DOHH2 (cell line): ENCODE data around the gene ZNF268.
A peak's percentile ranks its signal among the peaks of the same experiment; 100 is the strongest.

Source experiments
- H3F3A ChIP-seq: fragments of 200-600 bp; sonication (generic), shearing (Covaris generic); 2 replicates; pipeline ENCODE4 v1.6.0; 2016; ENCODE audit warnings: antibody characterized with exemption, mild to moderate bottlenecking; ENCODE audit not compliant: control insufficient read depth, insufficient read depth
- H3K27ac ChIP-seq: fragments of 200-600 bp; sonication (generic); 2 replicates; pipeline ENCODE4 v1.5.1; 2014; ENCODE audit warnings: low read depth, mild to moderate bottlenecking, low read length, moderate library complexity
- H3K27me3 ChIP-seq: fragments of 200-600 bp; sonication (generic); 2 replicates; pipeline ENCODE4 v1.6.1; 2014; ENCODE audit warnings: mild to moderate bottlenecking, low read length, mixed read lengths; ENCODE audit not compliant: control insufficient read depth
- H3K36me3 ChIP-seq: fragments of 200-600 bp; sonication (generic); 2 replicates; pipeline ENCODE4 v1.6.1; 2014; ENCODE audit warnings: mild to moderate bottlenecking, low read length, moderate library complexity, mixed read lengths; ENCODE audit not compliant: control insufficient read depth
- H3K4me1 ChIP-seq: fragments of 200-600 bp; sonication (generic); 2 replicates; pipeline ENCODE4 v1.6.1; 2014; ENCODE audit warnings: mild to moderate bottlenecking, low read length, mixed read lengths; ENCODE audit not compliant: control insufficient read depth
- H3K4me2 ChIP-seq: fragments of 200-600 bp; sonication (generic); 2 replicates; pipeline ENCODE4 v1.6.0; 2014; ENCODE audit warnings: mild to moderate bottlenecking, low read length, moderate library complexity
- H3K4me3 ChIP-seq: fragments of 200-600 bp; sonication (generic); 2 replicates; pipeline ENCODE4 v1.5.1; 2014; ENCODE audit warnings: mild to moderate bottlenecking, low read length, mixed read lengths
- H3K79me2 ChIP-seq: fragments of 200-600 bp; sonication (generic); 2 replicates; pipeline ENCODE4 v1.6.1; 2014; ENCODE audit warnings: mild to moderate bottlenecking, low read length, mixed read lengths; ENCODE audit not compliant: control insufficient read depth
- H3K9me2 ChIP-seq: fragments of 200-600 bp; sonication (generic); replicated peaks from 2 replicates; pipeline ENCODE4 v1.6.1; 2014; ENCODE audit warnings: mild to moderate bottlenecking, low read length, mixed read lengths; ENCODE audit not compliant: control insufficient read depth
- H3K9me3 ChIP-seq: fragments of 200-600 bp; sonication (generic); 2 replicates; pipeline ENCODE4 v1.6.1; 2014; ENCODE audit warnings: antibody characterized with exemption, low read length, mixed read lengths; ENCODE audit not compliant: control insufficient read depth, insufficient read depth
- H4K20me1 ChIP-seq: fragments of 200-600 bp; sonication (generic); 2 replicates; pipeline ENCODE4 v1.6.0; 2014; ENCODE audit warnings: low read depth, mild to moderate bottlenecking, antibody characterized with exemption, low read length, moderate library complexity; ENCODE audit not compliant: control insufficient read depth, insufficient read depth
- EZH2phosphoT487 ChIP-seq: fragments of 200-600 bp; sonication (generic); IDR thresholded peaks from 2 replicates; pipeline ENCODE4 v1.6.1; 2017; ENCODE audit warnings: borderline replicate concordance, mild to moderate bottlenecking, antibody characterized with exemption, low read length, moderate library complexity, mixed read lengths
- TF ChIP-seq, protein P1 (sequence below): fragments of 200-600 bp; sonication (generic); IDR thresholded peaks from one replicate; pipeline ENCODE4 v1.5.1; 2014; ENCODE audit warnings: antibody characterized with exemption, mild to moderate bottlenecking, low read depth, low read length; ENCODE audit not compliant: poor library complexity, severe bottlenecking

Gene ZNF268

GRCh38 chr12:133181238-133181959 lies at the start of gene ZNF268:
Gene ZNF268 (plus strand): TSS chr12:133181495. CDS start chr12:133181998, 503 bp downstream.
- Histone ChIP-seq H3K9me3 (peaks cover 46% of the 10 kb centered on the region), H3K9me2 (no peaks in the 10 kb centered on the region), H3K4me3 (peak within 1 kb of the TSS; percentile 88), H3K79me2 (peaks cover 5% of the 10 kb centered on the region), H3K36me3 (peaks cover 20% of the 10 kb centered on the region), H3K27ac (peak within 1 kb of the TSS; percentile 32), H3F3A (0 out of 2 replicates have a peak, but pooled peaks cover 3% of the 10 kb centered on the region), H3K4me1 (peaks cover 8% of the 10 kb centered on the region), H4K20me1 (no peaks in the 10 kb centered on the region), H3K4me2 (peak within 1 kb of the TSS; percentile 81), H3K27me3 (no peaks in the 10 kb centered on the region)
- TF ChIP-seq EZH2phosphoT487: no peak
- TF ChIP-seq, protein P1, sequence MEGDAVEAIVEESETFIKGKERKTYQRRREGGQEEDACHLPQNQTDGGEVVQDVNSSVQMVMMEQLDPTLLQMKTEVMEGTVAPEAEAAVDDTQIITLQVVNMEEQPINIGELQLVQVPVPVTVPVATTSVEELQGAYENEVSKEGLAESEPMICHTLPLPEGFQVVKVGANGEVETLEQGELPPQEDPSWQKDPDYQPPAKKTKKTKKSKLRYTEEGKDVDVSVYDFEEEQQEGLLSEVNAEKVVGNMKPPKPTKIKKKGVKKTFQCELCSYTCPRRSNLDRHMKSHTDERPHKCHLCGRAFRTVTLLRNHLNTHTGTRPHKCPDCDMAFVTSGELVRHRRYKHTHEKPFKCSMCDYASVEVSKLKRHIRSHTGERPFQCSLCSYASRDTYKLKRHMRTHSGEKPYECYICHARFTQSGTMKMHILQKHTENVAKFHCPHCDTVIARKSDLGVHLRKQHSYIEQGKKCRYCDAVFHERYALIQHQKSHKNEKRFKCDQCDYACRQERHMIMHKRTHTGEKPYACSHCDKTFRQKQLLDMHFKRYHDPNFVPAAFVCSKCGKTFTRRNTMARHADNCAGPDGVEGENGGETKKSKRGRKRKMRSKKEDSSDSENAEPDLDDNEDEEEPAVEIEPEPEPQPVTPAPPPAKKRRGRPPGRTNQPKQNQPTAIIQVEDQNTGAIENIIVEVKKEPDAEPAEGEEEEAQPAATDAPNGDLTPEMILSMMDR: peak; percentile 82

DNA sequence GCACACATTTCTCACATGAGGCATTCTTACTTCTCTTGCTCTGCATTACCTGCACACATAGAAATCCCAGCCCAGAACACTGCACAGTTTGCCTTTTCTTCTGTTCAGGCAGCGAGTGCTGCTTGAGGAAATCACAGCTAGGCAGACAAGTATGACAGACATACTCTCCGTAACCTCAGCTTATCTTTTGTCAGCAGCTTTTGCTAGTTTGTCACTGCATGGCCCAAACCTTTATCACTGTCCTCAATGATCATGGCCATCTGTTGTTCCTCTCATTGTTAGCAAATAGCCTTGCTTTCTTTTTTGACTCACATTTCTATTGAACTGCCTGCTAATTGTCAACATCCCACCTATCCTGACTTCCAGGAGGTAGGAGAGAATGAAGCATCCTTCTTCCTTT lies 45.5 kb upstream of the ZNF268 start:
- H3F3A ChIP-seq: peaks cover 7% of the 10 kb centered on the region
- H3K4me3 ChIP-seq: no peak overlapping the region
- no peak overlapping the region for H3K27ac ChIP-seq
- peaks cover 41% of the 10 kb centered on the region for H3K36me3 ChIP-seq
- H3K27me3 ChIP-seq: no peaks in the 10 kb centered on the region
- H4K20me1 ChIP-seq: no peaks in the 10 kb centered on the region
- H3K4me1 ChIP-seq: peaks cover 4% of the 10 kb centered on the region; the same call in 1 of the 2 replicates
- H3K9me3 ChIP-seq: peaks cover 40% of the 10 kb centered on the region; the same call in 1 of the 2 replicates
- no peak for TF ChIP-seq EZH2phosphoT487
- TF ChIP-seq, protein P1: no peak
- no peaks in the 10 kb centered on the region for H3K79me2 ChIP-seq
- no peaks in the 10 kb centered on the region for H3K9me2 ChIP-seq
- H3K4me2 ChIP-seq: no peak overlapping the region

GRCh38 chr12:133145981-133146380 lies 35.3 kb upstream of the ZNF268 start:
- no peak overlapping the region for H3K4me3 ChIP-seq
- no peaks in the 10 kb centered on the region for H3K27me3 ChIP-seq
- no peaks in the 10 kb centered on the region for H3K9me2 ChIP-seq
- H3K79me2 ChIP-seq: no peaks in the 10 kb centered on the region
- H3K9me3 ChIP-seq: peaks cover 19% of the 10 kb centered on the region; the same call in 1 of the 2 replicates
- no peaks in the 10 kb centered on the region for H4K20me1 ChIP-seq
- no peak overlapping the region for H3K27ac ChIP-seq
- TF ChIP-seq EZH2phosphoT487: no peak
- TF ChIP-seq, protein P1: no peak
- peaks cover 13% of the 10 kb centered on the region; the same call in 1 of the 2 replicates for H3K36me3 ChIP-seq
- no peak overlapping the region for H3K4me2 ChIP-seq
- no peaks in the 10 kb centered on the region for H3K4me1 ChIP-seq
- no peaks in the 10 kb centered on the region for H3F3A ChIP-seq
